ENCODE data around the gene RASGRF1.

Gene RASGRF1

DNA sequence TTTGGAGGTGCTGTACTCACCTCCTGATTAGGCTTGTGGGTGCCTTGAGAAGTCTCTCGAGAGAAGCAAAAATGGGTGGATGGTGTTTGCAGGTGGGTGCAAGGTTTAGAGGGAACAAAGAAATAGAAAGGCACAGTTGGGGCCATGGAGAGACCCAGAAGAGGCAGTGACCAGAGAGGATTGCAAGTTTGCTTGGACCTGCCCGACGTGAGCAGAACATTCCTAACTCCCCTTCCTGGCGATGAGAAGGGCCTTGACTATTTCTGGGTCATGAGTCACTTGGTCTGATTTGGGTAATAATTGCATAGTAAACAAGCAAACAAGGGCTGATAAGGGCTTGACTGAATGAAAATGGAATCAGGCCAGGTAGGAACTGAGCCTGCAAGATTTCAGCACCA is 138.7 kb downstream of the RASGRF1 start:
- no peak for DNase-seq

DNA sequence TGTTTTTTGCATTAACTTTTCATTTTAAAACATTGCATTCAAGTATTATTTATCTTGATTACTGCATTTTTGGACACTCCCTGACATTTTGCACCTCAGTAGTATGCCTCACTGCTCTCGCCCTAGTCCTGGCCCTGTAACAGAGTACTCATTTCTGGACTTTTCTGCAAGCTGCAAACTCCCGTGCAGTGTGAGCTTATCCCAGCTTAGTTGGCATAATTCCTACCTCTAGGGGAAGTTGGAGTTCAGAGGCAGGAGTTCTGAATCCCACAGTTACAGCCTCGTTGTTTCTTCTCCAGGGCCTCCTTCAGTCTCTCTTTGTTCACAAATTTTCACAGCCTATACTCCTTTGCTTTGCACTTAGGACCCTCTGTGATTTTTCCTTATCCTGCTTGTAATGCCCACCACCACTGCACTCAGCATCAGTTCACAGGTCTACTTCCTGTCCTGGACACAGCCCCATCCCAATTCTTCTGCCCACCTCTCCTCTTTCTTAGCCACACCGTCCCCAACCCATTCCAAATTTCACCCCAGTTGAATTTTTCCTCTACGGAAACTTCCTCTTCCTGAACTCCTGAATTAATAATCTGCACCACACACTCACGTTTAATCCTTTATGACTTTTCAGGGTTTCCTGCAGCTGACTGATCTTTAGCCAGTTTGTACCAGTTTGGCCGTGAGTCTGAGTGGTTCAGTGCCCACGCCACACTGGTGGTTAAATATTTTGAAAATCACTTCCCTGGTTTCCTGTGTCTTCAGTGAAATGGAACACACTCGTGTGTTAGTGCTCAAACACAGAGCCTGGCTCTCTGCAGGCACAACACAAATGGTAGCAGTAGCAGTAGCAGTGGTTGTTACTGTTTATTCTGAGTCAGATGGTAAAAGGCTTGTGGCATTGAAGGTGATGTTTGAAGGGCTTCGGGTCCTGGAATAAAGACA is 139.4 kb downstream of the RASGRF1 start:
- DNase-seq = no peak

DNA sequence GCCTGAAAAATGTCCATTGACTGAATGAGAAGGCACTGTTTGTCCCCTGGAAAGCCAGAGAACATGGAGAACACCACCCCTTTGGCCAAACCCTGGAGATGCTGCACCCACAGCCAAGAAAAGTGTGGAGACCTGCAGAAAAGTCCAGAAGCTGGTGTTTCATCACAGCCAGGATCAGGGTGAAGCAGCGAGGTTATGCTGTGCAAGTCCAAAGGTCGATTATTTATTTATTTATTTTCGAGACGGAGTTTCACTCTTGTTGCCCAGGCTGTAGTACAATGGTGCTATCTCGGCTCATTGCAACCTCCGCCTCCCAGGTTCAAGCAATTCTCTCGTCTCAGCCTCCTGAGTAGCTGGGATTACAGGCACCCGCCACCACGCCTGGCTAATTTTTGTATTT is 140.2 kb downstream of the RASGRF1 start:
- no peak for DNase-seq

DNA sequence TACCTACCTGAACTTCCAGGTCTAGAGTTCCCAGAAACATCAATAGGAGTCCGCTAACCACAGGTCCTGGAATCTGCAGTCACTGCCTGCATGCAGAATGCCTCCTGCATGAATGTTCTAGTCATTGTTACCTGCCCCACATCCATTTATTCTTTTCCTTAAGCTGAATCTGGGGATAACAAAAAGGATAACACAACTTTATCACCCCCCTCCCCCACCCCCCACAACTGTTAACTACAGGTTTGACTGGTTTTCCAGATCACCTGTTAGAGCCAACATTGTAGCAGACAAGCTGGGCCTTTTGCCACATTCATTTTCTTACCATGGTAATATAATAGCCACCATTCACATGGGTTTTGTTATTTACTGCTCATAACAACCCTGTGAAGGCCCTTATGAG is 141.1 kb downstream of the RASGRF1 start:
- no peak for DNase-seq

DNA sequence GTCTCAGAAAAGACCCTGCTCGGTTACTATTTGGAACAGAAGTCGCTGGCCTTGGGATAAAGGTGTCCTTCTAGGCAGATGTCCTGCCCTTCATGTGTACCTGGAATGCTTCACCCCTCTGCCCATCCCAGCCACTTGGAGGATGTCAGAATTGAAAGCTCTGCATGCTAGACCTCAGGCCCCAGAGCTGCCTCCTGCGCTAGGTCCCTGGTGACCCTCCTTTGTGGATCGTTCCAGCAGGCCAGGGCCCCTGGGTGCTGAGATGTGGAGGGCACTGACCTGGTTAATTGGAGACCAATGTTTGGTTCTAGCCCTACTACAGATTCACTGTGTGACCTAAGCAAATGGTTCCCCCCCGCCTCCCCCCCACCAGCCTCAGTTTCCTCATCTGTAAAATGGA is 143.1 kb downstream of the RASGRF1 start:
- DNase-seq = no peak

DNA sequence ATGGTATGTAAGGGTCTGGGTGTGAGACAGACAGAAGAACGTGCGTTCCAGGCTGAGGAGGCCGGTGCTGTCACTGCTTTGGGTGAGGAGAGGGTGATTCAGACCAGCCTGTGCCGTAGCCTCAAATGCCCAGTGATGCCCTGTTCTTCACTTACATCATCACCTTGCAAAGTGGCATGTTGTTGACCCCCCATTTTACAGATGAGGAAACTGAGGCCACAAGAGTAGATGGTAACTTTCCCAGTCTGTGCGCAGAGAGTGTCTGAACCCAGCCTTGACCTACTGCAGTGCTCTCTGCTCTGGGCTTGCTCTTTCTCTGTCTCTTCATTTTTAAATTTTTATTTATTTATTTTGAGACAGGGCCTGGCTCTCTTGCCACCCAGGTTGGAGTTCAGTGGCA is 144.1 kb downstream of the RASGRF1 start:
- DNase-seq = no peak

DNA sequence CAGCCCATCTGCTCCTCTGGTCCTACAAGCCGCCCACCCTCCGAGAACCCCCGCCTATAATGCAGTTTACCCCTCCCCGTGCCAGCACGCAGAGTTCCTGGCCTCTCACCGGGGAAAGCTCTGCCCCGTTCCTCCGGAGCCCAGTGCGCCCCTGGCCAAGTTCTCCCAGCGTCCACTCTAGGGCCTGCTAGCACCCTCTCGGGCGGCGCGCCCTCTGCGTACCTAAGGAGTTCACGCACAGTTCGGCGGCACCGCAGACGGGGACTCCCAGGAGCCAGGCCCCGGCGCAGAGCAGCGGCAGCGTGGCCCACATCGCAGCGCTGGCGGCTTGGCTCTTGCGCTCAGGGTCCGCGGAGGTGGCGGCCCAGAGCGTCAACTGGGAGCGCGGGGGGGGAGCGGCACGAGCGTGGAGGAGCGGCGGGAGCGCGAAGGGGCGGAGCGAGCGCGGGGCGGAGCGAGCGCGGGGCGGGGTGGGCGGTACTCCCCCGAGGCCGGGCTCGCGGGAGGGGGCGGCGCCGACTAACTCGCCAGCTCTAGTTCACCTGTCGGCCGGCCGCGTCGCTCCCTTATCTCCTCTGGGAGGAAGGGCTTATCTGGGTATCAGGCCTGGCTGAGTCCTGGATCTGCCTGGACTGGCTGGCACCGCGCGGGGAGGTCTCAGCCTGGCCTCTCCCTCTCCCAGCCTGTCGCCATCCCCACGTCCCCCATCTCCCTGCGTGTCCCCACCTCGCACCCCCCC is 145.7 kb downstream of the RASGRF1 start, which contains the start of gene CTSH:
Gene CTSH (minus strand): TSS at position 378 of the 739 bp plus-strand sequence. CDS start 65 bp downstream, at position 313.
- peak; percentile 35 for DNase-seq

DNA sequence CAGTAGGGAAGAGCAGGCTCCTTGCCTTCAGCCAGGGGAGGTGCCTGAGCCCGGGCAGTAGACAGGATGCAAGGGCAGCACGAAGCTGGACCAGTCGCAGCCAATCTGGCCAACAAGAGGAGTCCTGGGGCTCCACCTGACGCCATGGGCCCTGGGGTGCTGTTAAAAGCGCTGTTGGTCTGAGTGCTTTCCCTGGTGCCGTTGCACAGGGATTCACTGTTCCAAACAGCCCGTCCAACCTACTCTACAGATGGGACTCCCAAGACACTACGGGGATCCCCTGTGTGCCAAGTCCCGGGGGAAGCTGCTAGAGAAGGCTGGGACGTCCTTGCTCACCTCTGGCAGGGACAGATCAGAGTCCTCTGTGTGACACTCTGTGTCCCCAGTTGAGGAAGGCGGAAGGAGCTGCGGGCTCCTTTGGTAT is 146.4 kb downstream of the RASGRF1 start:
- DNase-seq = no peak

DNA sequence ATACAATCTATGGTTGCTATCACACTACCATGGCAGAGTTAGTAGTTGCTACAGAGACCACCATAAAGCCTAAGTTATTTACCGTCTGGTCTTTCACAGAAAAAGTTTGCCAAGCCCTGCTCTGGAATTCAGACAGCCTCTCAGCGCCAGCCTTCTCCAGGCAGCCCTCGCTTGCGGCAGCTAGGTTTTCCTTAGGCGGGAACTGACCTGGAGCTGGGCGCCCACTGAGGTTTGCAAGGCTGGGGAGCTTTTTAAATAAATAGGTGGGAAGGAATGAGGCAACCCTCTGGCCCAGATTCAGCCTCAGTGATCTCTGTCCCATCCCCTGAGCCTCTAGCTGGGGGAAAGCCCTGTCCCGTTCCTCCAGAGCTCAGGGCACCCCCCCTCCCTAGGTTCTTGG is 146.9 kb downstream of the RASGRF1 start:
- DNase-seq = no peak

DNA sequence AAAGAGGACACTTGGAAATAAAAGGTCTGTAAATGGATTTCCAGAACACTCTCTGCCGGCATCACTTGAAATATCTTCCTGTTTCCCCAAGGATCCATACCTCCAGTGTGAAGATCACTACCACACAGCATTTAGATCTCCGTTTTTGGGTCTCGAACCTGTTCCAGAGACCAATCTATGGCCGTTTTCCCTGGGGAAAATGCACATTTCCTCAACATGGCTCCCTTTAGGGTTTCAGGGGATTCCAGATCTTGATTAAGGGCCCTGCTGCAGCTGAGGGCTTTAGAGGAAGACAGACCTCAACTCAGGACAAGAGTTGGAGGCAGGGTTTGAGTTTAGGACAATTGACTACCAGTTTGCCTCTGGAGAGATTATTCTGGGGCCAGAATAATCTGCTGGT is 147.8 kb downstream of the RASGRF1 start:
- DNase-seq = no peak

DNA sequence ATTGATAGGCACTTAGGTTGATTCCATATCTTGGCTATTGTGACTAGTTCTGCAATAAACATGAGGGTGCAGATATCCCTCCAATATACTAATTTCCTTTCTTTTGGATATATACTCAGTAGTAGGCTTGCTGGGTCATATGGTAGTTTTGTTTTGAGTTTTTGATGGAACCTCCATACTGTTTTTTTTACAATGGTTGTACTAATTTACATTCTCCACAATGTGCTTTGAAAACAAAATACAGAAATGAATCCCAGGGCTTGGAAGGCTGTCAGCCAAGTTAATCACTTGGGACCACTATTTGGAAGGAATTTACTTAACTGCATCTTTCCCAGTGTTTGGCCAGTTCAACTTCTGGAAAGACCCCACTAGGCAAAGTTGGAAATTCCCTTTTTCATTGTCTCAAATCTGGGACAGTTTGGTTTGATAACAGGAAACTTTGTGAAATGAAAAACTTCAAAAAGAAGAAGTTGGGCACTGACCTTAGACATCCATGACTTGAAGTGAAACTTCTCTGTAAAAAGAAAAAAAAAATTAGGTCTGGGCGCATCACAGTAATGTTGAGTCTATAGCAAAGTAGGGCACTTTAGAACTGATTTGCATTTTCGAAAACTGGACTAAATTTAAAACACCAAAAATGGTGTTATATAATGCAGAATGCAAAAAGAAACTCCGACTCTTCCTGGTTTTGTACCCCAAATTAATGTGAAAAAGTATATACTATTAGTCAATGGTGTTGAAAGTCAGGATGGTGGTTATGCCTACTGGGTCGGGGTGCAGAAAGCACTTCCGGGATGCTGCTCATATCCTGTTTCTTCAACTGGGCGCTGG is 151.7 kb downstream of the RASGRF1 start:
- DNase-seq = no peak

DNA sequence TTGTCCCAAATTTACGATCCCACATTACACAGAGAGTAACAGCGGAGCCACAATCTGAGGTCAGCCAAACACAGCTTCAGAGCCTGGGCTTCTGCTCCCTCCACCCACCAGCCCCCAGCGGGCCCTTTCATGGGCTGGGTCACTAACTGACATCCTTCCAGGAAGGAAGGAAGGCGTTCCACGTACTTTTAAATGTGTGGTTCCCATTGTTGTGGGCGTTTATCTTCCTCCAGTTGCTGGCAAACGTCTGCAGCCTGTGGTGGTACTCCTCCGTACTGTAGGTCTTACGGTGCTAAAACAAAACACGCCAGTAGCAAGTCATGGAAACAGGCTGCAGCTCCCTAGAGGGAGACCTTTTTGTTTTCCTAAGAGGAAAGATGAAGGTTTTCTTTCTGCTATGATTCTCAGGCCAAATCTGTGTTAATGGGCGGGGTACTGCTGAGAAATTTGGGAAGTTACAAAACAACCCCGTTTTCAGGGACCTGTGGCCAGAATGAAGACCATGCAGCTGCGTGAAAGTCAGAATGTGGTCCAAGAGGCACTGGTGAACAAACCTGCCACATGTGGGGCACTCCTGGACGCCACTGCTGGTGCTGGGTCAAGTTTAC is 153.3 kb downstream of the RASGRF1 start:
- DNase-seq = no peak

DNA sequence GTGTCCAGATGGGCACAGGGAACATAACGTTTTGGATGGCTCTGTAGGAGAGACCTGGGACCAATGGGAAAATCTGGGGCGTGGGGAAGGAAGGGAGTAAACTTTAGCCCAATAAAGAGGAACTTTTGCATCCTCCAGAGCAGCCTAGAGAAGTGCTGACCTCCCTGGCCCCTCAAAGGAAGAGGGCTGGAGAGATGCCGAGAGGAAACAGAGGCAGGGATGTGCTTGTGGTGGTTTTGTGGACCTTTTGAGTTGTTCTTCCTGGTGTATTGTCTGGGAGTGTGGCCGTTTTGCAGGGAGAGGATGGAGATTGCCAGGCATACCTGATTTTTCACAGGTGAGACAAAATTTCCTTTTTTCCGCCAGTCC is 155.9 kb downstream of the RASGRF1 start:
- DNase-seq = no peak

DNA sequence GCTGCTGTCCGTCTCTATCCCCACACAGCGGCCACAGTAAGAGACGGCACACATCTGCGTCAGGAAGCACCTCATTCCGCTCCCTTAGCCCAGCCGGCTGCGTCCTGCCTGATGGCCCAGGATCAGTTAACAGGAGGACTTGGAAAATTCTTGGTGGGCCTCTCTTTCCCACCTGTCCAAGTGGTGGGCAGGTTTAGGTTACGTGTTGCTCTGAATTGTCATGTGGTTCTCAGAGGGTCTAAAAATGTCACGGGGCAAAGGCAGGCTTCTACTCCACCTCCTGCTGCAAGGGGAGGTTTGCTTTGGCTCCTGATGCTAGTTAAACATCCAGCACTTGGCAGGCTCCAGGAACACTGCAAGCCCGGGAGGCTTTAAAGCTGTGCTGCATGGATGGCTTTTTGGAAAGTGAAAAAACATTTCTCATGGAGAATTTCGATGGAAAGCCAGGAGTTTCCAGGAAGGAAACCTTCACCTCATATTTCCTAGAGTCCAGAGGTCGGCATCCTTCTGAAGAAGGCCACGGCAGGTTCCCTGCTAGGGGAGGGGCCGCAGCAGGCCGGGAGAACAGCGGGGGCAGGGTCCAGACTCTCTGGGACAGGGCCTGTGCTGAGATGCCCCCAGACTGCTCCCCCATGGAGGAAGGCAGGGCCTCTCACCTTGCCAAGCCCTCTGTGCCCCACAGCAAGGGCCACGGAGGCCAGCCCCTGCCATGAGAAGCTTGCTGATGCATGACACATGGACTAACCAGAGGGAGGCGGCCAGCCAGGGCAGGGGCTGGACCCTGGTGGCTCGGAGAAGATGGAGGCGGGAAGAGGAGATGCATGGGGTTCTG is 156.5 kb downstream of the RASGRF1 start:
- no peak for DNase-seq

DNA sequence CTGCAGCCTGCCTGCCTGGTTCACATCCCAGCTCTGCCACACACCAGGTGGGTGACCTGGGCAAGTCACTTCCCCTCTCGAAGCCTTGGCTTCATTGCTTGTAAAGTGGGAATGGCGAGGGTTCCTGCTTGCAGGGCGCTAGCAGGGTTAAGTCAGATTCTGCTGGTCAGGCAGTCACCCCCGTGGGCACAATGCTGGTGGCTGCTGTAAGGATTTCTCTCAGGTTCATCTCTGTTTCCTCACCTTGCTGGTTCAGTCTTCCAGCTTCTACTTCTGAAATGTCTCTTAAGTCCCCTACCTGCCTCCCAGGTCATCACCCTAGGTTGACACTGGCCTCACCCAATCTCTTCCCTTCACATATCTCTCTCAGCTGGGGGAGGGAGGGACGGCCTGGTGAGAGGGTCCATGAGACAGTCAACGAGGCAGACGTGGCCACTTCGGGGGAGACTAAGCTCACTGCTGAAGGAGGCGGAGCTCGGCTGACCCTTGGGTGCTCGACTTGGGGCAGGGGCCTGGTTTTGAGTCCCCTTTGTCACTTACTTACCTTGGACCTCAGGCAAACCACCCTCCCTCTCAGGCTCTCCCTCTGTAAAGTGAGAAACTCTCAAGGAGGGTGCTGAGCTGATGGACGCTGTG is 157.3 kb downstream of the RASGRF1 start:
- DNase-seq = no peak

DNA sequence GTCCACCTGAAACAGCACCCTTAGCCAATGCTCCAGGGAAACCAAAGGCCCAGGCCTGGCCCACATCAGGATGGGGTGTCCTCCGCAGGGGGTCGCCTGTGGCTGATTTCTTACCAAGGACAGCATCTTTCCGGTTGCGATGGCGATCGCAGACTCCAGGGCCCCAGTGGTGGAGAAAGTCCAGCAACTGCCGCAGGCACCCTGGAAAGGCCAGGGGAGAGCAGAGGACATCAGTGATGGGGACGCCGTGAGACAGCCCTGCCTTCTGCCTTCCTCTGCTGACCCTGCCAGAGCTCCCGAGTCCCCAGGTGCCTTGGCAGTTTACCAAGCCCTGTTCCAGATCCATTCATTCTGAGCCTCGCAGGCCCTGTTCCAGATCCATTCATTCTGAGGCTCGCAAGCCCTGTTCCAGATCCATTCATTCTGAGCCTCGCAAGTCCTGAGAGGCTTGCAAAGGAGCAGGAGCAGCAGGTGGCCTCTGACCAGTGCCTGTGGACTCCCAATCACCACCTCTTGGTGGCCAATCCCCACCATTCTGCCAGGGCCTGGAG is 158.2 kb downstream of the RASGRF1 start:
- no peak for DNase-seq

DNA sequence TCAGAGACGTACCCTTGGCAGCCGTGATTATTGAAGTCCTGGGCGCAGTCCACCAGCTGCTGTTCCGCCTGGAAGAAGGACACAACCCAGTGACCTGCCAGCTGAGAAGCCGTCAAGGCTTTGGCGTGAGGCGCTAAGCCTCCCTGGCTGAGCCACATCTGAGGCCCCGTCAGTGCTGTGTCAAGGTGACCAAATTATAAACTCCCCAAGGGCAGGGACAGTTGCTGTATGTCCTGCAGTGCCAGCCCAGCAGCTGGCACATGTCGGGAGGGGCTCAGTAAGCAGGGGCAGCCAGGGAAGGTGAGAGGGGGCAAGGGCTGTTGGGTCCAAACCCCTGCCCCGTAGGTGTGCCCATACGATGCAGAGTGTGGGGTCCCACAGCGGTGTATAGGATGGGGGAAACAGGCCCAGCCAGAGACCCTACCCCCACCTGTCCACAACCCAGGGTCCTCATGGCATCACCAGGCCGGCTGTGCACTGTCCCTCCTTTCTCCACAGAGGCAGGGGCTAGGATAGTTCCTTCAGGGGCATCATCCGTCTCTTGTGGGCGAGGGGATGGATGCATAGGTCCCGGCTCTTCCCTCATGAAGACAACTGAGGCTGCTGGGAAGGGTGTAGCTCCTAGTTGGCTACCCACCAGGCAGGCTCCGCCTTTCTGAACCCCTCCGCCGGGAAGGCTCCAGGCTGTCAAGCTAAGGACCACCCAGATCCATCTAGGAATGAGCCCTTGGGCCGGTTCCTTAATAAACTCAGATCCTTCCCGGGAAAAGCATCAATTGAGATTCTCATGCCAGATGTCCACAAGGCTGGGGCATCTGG is 158.9 kb downstream of the RASGRF1 start:
- DNase-seq = no peak

DNA sequence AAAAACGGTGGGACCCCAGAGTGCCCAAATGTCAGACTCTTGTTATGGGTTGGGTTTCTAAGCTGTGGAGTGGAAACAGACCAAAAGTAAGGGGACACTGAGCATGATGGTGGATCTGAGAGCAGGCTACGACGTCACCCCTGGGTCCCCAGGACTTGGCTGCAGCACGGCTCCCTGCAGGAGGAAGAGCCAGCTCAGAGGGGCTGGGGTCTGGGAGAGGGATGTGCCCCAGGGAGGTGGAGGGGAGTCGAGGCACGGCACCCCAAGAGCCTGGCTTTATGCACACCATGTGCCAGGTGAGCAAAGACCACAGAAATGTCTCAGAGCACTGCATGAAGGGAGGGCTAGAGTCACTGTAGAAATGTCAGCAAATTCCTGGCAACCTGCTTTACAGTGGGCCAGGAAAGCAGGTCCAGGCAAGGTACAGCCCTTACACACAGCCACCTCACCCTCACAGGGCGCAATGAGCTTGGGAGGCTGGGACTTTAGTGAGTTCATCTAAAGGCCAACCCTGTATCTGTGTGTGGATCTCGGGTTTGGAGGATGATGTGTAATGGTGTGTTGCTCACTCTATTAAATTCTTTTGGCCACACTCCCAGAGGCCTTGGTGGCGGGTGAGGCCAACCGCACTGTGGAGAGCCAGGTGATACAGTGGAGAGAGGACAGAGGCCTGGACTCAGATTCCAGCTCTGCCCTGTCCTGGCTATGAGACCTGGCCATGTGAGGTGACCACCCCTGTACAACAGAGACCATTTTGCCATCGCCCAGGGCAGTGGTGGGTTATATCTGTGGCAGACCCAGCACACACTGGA is 159.8 kb downstream of the RASGRF1 start:
- DNase-seq = peak; percentile 64

Measured in fibroblast of skin of scalp (primary cell).